PC-3 (cell line): ENCODE measurements around the gene HTR3A.

Experiments used
- CTCF ChIP-seq: fragments of 300-600 bp; sonication (generic); conservative IDR thresholded peaks from 2 replicates; pipeline ENCODE4 v1.5.1; 2017; ENCODE audit warnings: antibody characterized with exemption, low read depth, mild to moderate bottlenecking, low read length
- EZH2phosphoT487 ChIP-seq: fragments of 300-600 bp; sonication (generic); IDR thresholded peaks from 2 replicates; pipeline ENCODE4 v1.6.1; 2018; ENCODE audit warnings: mild to moderate bottlenecking, antibody characterized with exemption, low read length, borderline replicate concordance

- TF ChIP-seq CTCF = no peak
- no peak for TF ChIP-seq EZH2phosphoT487
These were observed 58.7 kb downstream of the HTR3A start for GRCh38 chr11:114033572-114033971.
